Activated naive CD8-positive, alpha-beta T cell treated with anti-CD3 and anti-CD28 coated beads, Interleukin-2, amount 10 ng/mL, durations not matched to agents 7 days and 5 days (primary cell): Measurements from ENCODE around the gene SPSB1. TPM values are rescaled to one million over a fixed set of nuclear protein-coding genes. Genes with fewer than 3 reads are reported as not detected.

Experiments
- ATAC-seq: fragments of 150-1000 bp; cut with Tn5 transposase; one replicate; pipeline ENCODE4 v1.10.0; 2021; ENCODE audit warnings: low read depth, moderate library complexity
- POLR2A ChIA-PET: fragments of 350-600 bp; sonication (Branson Sonifier 250); formaldehyde crosslinking; loops from one replicate; lab custom pipeline; 2021; ENCODE audit warnings: antibody characterized with exemption; lab: Charles Lee
- DNase-seq: peaks from one replicate; pipeline ENCODE4 v3.0.0; 2021
- H3K27ac Mint-ChIP-seq: one replicate; pipeline ENCODE4 v1.8.0; 2022; ENCODE audit warnings: mild to moderate bottlenecking, mixed read lengths
- H3K27me3 Mint-ChIP-seq: one replicate; pipeline ENCODE4 v1.8.0; 2022; ENCODE audit warnings: mild to moderate bottlenecking, moderate library complexity, mixed read lengths
- H3K36me3 Mint-ChIP-seq: one replicate; pipeline ENCODE4 v1.8.0; 2021; ENCODE audit warnings: mild to moderate bottlenecking, mixed read lengths
- H3K4me1 Mint-ChIP-seq: one replicate; pipeline ENCODE4 v1.8.0; 2021; ENCODE audit warnings: mixed read lengths
- H3K4me3 Mint-ChIP-seq: one replicate; pipeline ENCODE4 v1.8.0; 2022; ENCODE audit warnings: mild to moderate bottlenecking, moderate library complexity, mixed read lengths
- H3K9me3 Mint-ChIP-seq: one replicate; pipeline ENCODE4 v1.8.0; 2021; ENCODE audit warnings: mixed read lengths
- total RNA-seq, 2 experiments: library from RNA; stranded (reverse); gene quantifications; one replicate each; pipeline ENCODE4 v1.2.3, GENCODE V29; 2021

Gene SPSB1
- total RNA-seq, 2 experiments from 2014 or later, result 1.6 TPM

- peaks cover 2% of the 10 kb centered on the region for H3K4me1 Mint-ChIP-seq
- no peaks in the 10 kb centered on the region for H3K27me3 Mint-ChIP-seq
- no peaks in the 10 kb centered on the region for H3K9me3 Mint-ChIP-seq
- ATAC-seq (no peak), DNase-seq (no peak)
- H3K36me3 Mint-ChIP-seq, result no peaks in the 10 kb centered on the region
- no peak overlapping the region for H3K27ac Mint-ChIP-seq
- no peak overlapping the region for H3K4me3 Mint-ChIP-seq
- POLR2A ChIA-PET, result no interaction called here
Measured at GRCh38 chr1:9322661-9323244, 30.1 kb downstream of the SPSB1 start.

- DNase-seq, result no peak
- Mint-ChIP-seq H3K4me3 (no peak overlapping the region), H3K9me3 (no peaks in the 10 kb centered on the region), H3K4me1 (no peaks in the 10 kb centered on the region), H3K27ac (no peak overlapping the region), H3K27me3 (no peaks in the 10 kb centered on the region), H3K36me3 (no peaks in the 10 kb centered on the region)
- ATAC-seq, result no peak
- POLR2A ChIA-PET, result no interaction called here
Measured at GRCh38 chr1:9324246-9325096, 31.8 kb downstream of the SPSB1 start.

- no peak for DNase-seq
Measured at GRCh38 chr1:9326596-9326995, 33.9 kb downstream of the SPSB1 start.

GRCh38 chr1:9328201-9328600 lies 35.5 kb downstream of the SPSB1 start:
- POLR2A ChIA-PET, result no interaction called here
- no peak overlapping the region for H3K27ac Mint-ChIP-seq
- no peaks in the 10 kb centered on the region for H3K9me3 Mint-ChIP-seq

More at GRCh38 chr1:9326596-9326995, 33.9 kb downstream of the SPSB1 start:
- ATAC-seq, result no peak
- no peaks in the 10 kb centered on the region for H3K9me3 Mint-ChIP-seq
- no peak overlapping the region for H3K4me3 Mint-ChIP-seq
- H3K36me3 Mint-ChIP-seq, result no peaks in the 10 kb centered on the region
- POLR2A ChIA-PET, result no interaction called here
- no peaks in the 10 kb centered on the region for H3K27me3 Mint-ChIP-seq
- no peaks in the 10 kb centered on the region for H3K4me1 Mint-ChIP-seq
- no peak overlapping the region for H3K27ac Mint-ChIP-seq

GRCh38 chr1:9328715-9329114 lies 36.0 kb downstream of the SPSB1 start:
- no peak overlapping the region for H3K4me3 Mint-ChIP-seq
- H3K27ac Mint-ChIP-seq, result no peak overlapping the region
- H3K4me1 Mint-ChIP-seq, result peaks cover 3% of the 10 kb centered on the region
- POLR2A ChIA-PET, result no interaction called here
- no peaks in the 10 kb centered on the region for H3K27me3 Mint-ChIP-seq
- DNase-seq, result no peak
- no peaks in the 10 kb centered on the region for H3K36me3 Mint-ChIP-seq
- ATAC-seq, result no peak
- H3K9me3 Mint-ChIP-seq, result no peaks in the 10 kb centered on the region

More at GRCh38 chr1:9328201-9328600, 35.5 kb downstream of the SPSB1 start:
- Mint-ChIP-seq H3K36me3 (no peaks in the 10 kb centered on the region), H3K27me3 (no peaks in the 10 kb centered on the region), H3K4me1 (peaks cover 3% of the 10 kb centered on the region), H3K4me3 (no peak overlapping the region)
- ATAC-seq (no peak), DNase-seq (no peak)

- DNase-seq (no peak), ATAC-seq (no peak)
Measured at GRCh38 chr1:9331016-9331415, 38.3 kb downstream of the SPSB1 start.

GRCh38 chr1:9331558-9332346 lies 39.1 kb downstream of the SPSB1 start:
- POLR2A ChIA-PET, result no interaction called here
- ATAC-seq, result no peak
- Mint-ChIP-seq H3K36me3 (no peaks in the 10 kb centered on the region), H3K27ac (no peak overlapping the region), H3K4me3 (no peak overlapping the region), H3K4me1 (peaks cover 3% of the 10 kb centered on the region), H3K27me3 (no peaks in the 10 kb centered on the region), H3K9me3 (no peaks in the 10 kb centered on the region)
- DNase-seq, result no peak

More at GRCh38 chr1:9331016-9331415, 38.3 kb downstream of the SPSB1 start:
- POLR2A ChIA-PET, result no interaction called here
- Mint-ChIP-seq H3K27ac (no peak overlapping the region), H3K36me3 (no peaks in the 10 kb centered on the region), H3K9me3 (no peaks in the 10 kb centered on the region), H3K4me3 (no peak overlapping the region), H3K4me1 (peaks cover 3% of the 10 kb centered on the region), H3K27me3 (no peaks in the 10 kb centered on the region)

- Mint-ChIP-seq H3K4me1 (peaks cover 3% of the 10 kb centered on the region), H3K27ac (no peak overlapping the region), H3K9me3 (no peaks in the 10 kb centered on the region), H3K36me3 (no peaks in the 10 kb centered on the region), H3K4me3 (no peak overlapping the region), H3K27me3 (no peaks in the 10 kb centered on the region)
- POLR2A ChIA-PET, result interaction anchor here (0.6 kb wide), 1 partner anchor 466 kb away, joined by 3 read pairs; no protein-coding TSS in a partner anchor
- no peak for ATAC-seq
- no peak for DNase-seq
Measured at GRCh38 chr1:9332513-9333143, 39.9 kb downstream of the SPSB1 start.

GRCh38 chr1:9338397-9339246 lies 45.9 kb downstream of the SPSB1 start:
- no peaks in the 10 kb centered on the region for H3K36me3 Mint-ChIP-seq
- H3K9me3 Mint-ChIP-seq, result no peaks in the 10 kb centered on the region
- DNase-seq, result no peak
- no peak for ATAC-seq
- POLR2A ChIA-PET, result no interaction called here
- no peak overlapping the region for H3K4me3 Mint-ChIP-seq
- H3K27ac Mint-ChIP-seq, result no peak overlapping the region
- H3K4me1 Mint-ChIP-seq, result no peaks in the 10 kb centered on the region
- H3K27me3 Mint-ChIP-seq, result no peaks in the 10 kb centered on the region

- no peaks in the 10 kb centered on the region for H3K36me3 Mint-ChIP-seq
- ATAC-seq (no peak), DNase-seq (no peak)
- H3K9me3 Mint-ChIP-seq, result no peaks in the 10 kb centered on the region
- no peak overlapping the region for H3K4me3 Mint-ChIP-seq
- no peak overlapping the region for H3K27ac Mint-ChIP-seq
- peaks cover under 1% of the 10 kb centered on the region for H3K27me3 Mint-ChIP-seq
- POLR2A ChIA-PET, result no interaction called here
- H3K4me1 Mint-ChIP-seq, result no peaks in the 10 kb centered on the region
Measured at GRCh38 chr1:9340172-9340854, 47.6 kb downstream of the SPSB1 start.

GRCh38 chr1:9340864-9341263 lies 48.2 kb downstream of the SPSB1 start:
- no peak overlapping the region for H3K27ac Mint-ChIP-seq
- no peaks in the 10 kb centered on the region for H3K36me3 Mint-ChIP-seq
- H3K27me3 Mint-ChIP-seq, result peaks cover 4% of the 10 kb centered on the region
- POLR2A ChIA-PET, result no interaction called here
- DNase-seq, result no peak
- no peaks in the 10 kb centered on the region for H3K9me3 Mint-ChIP-seq
- ATAC-seq, result no peak
- no peak overlapping the region for H3K4me3 Mint-ChIP-seq
- H3K4me1 Mint-ChIP-seq, result no peaks in the 10 kb centered on the region

- DNase-seq (no peak), ATAC-seq (no peak)
- Mint-ChIP-seq H3K36me3 (no peaks in the 10 kb centered on the region), H3K9me3 (no peaks in the 10 kb centered on the region), H3K4me3 (no peak overlapping the region), H3K27me3 (peaks cover 4% of the 10 kb centered on the region), H3K27ac (no peak overlapping the region), H3K4me1 (no peaks in the 10 kb centered on the region)
- POLR2A ChIA-PET, result interaction anchor here (0.5 kb wide), 1 partner anchor 23 kb away, joined by 3 read pairs; no protein-coding TSS in a partner anchor
Measured at GRCh38 chr1:9341301-9341845, 48.7 kb downstream of the SPSB1 start.
